Measurements from ENCODE around the gene HGF. TPM values are rescaled to one million over a fixed set of nuclear protein-coding genes. Genes with fewer than 3 reads are reported as not detected.

HGF gene
- total RNA-seq, 1 donor from 2014 or later: 0.14 TPM

- Mint-ChIP-seq H3K4me3 (no peak overlapping the region), H3K4me1 (peaks cover 23% of the 10 kb centered on the region), H3K27me3 (ENCODE audit: low read depth) (no peaks in the 10 kb centered on the region), H3K27ac (ENCODE audit: unreplicated experiment) (no peak overlapping the region), H3K9me3 (no peaks in the 10 kb centered on the region), H3K36me3 (ENCODE audit: low read depth) (no peaks in the 10 kb centered on the region)
- DNase-seq (ENCODE audit: low read depth, low spot score): no peak
- no peak for TF ChIP-seq CTCF (conservative IDR thresholded peaks at IDR 0.05)
These were observed 33.4 kb upstream of the HGF start for GRCh38 chr7:81803267-81803666.

- TF ChIP-seq CTCF (conservative IDR thresholded peaks at IDR 0.05): no peak
- Mint-ChIP-seq H3K36me3 (ENCODE audit: low read depth) (no peaks in the 10 kb centered on the region), H3K27ac (ENCODE audit: unreplicated experiment) (no peak overlapping the region), H3K27me3 (ENCODE audit: low read depth) (no peaks in the 10 kb centered on the region), H3K9me3 (no peaks in the 10 kb centered on the region), H3K4me3 (no peak overlapping the region), H3K4me1 (peaks cover 23% of the 10 kb centered on the region)
- no peak for DNase-seq (ENCODE audit: low read depth, low spot score)
These were observed 32.4 kb upstream of the HGF start for GRCh38 chr7:81802251-81802650.

GRCh38 chr7:81801532-81801931 is 31.7 kb upstream of the HGF start:
- DNase-seq (ENCODE audit: low read depth, low spot score): no peak
- no peak for TF ChIP-seq CTCF (conservative IDR thresholded peaks at IDR 0.05)
- H3K4me3 Mint-ChIP-seq: no peak overlapping the region
- H3K4me1 Mint-ChIP-seq: peaks cover 23% of the 10 kb centered on the region
- no peaks in the 10 kb centered on the region for H3K36me3 Mint-ChIP-seq (ENCODE audit: low read depth)
- H3K27me3 Mint-ChIP-seq (ENCODE audit: low read depth): no peaks in the 10 kb centered on the region
- no peaks in the 10 kb centered on the region for H3K9me3 Mint-ChIP-seq
- no peak overlapping the region for H3K27ac Mint-ChIP-seq (ENCODE audit: unreplicated experiment)

GRCh38 chr7:81791568-81792518 is 22.0 kb upstream of the HGF start:
- Mint-ChIP-seq H3K4me3 (no peak overlapping the region), H3K36me3 (ENCODE audit: low read depth) (no peaks in the 10 kb centered on the region), H3K27me3 (ENCODE audit: low read depth) (no peaks in the 10 kb centered on the region), H3K9me3 (no peaks in the 10 kb centered on the region), H3K27ac (ENCODE audit: unreplicated experiment) (no peak overlapping the region), H3K4me1 (peaks cover 10% of the 10 kb centered on the region)
- no peak for TF ChIP-seq CTCF (conservative IDR thresholded peaks at IDR 0.05)
- no peak for DNase-seq (ENCODE audit: low read depth, low spot score)

GRCh38 chr7:81790686-81791085 is 20.8 kb upstream of the HGF start:
- H3K4me1 Mint-ChIP-seq: peaks cover 10% of the 10 kb centered on the region
- DNase-seq (ENCODE audit: low read depth, low spot score): no peak
- no peak overlapping the region for H3K4me3 Mint-ChIP-seq
- H3K36me3 Mint-ChIP-seq (ENCODE audit: low read depth): no peaks in the 10 kb centered on the region
- TF ChIP-seq CTCF (conservative IDR thresholded peaks at IDR 0.05): no peak
- no peaks in the 10 kb centered on the region for H3K27me3 Mint-ChIP-seq (ENCODE audit: low read depth)
- no peaks in the 10 kb centered on the region for H3K9me3 Mint-ChIP-seq
- no peak overlapping the region for H3K27ac Mint-ChIP-seq (ENCODE audit: unreplicated experiment)

All from neural crest cell (in vitro differentiated cells).